ENCODE measurements around the gene ROBO1.

Gene ROBO1

DNA sequence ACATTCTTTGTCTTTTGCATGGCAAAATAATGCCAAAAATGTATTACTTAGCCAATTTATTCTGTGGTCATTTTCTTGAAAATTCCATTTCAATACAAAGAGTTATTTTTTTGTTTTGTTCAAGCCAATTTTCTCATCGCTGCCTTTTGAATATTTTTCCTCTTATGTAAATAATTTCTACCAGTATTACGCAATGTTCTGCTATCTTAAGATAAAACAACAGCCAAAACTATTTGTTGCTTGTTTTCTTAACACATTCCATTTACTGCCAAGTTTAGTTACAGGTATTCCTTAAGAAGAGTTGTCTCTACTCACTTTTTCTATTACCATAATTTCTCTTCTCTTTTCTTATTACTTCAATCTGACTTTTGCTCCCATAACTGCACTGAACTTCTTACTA, 163.1 kb downstream of the ROBO1 start:
- Histone ChIP-seq H3K4me1 (ENCODE audit: control insufficient read depth, insufficient read depth, low read length) (no peaks in the 10 kb centered on the region), H3K36me3 (ENCODE audit: insufficient read depth, low read length) (no peaks in the 10 kb centered on the region), H3K9me3 (replicated peaks; ENCODE audit: low read length) (no peaks in the 10 kb centered on the region), H3K9ac (ENCODE audit: low read depth, low read length) (no peak overlapping the region), H3K27me3 (ENCODE audit: control insufficient read depth, insufficient read depth, low read length) (no peaks in the 10 kb centered on the region), H3K4me2 (ENCODE audit: low read length) (no peak overlapping the region), H3K4me3 (ENCODE audit: low read length) (no peak overlapping the region)

GRCh38 chr3:79602385-79602784, 165.4 kb downstream of the ROBO1 start:
- no peak overlapping the region for H3K9ac ChIP-seq (ENCODE audit: low read depth, low read length)
- H3K4me1 ChIP-seq (ENCODE audit: control insufficient read depth, insufficient read depth, low read length) = no peaks in the 10 kb centered on the region
- no peaks in the 10 kb centered on the region for H3K9me3 ChIP-seq (replicated peaks; ENCODE audit: low read length)
- no peak overlapping the region for H3K4me3 ChIP-seq (ENCODE audit: low read length)
- no peaks in the 10 kb centered on the region for H3K27me3 ChIP-seq (ENCODE audit: control insufficient read depth, insufficient read depth, low read length)
- H3K4me2 ChIP-seq (ENCODE audit: low read length) = no peak overlapping the region
- no peaks in the 10 kb centered on the region for H3K36me3 ChIP-seq (ENCODE audit: insufficient read depth, low read length)

GRCh38 chr3:79598594-79598993, 169.2 kb downstream of the ROBO1 start:
- H3K4me1 ChIP-seq (ENCODE audit: control insufficient read depth, insufficient read depth, low read length) = no peaks in the 10 kb centered on the region

DNA sequence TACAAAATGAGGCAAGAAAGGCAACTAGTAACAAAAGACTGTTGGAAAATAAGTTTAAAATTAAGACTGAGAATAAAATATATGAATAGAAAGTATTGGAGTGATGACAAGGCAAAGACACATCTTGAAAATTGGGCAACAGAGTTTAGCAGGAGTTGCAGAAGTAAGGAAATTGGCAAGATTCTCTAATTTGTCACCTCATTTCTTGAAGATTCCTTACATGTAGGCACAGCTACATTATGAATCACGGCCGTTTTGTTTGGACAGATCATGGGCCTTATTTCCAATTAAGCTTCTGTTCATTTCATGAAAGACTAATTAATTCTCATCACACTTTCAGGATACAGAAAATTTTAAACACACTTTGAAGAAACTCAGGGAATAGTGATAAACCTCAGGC, 170.1 kb downstream of the ROBO1 start:
- no peak overlapping the region for H3K4me3 ChIP-seq (ENCODE audit: low read length)
- no peaks in the 10 kb centered on the region for H3K4me1 ChIP-seq (ENCODE audit: control insufficient read depth, insufficient read depth, low read length)
- no peak overlapping the region for H3K4me2 ChIP-seq (ENCODE audit: low read length)
- no peaks in the 10 kb centered on the region for H3K9me3 ChIP-seq (replicated peaks; ENCODE audit: low read length)
- H3K9ac ChIP-seq (ENCODE audit: low read depth, low read length) = no peak overlapping the region
- no peaks in the 10 kb centered on the region for H3K27me3 ChIP-seq (ENCODE audit: control insufficient read depth, insufficient read depth, low read length)
- H3K36me3 ChIP-seq (ENCODE audit: insufficient read depth, low read length) = no peaks in the 10 kb centered on the region

More at GRCh38 chr3:79598594-79598993, 169.2 kb downstream of the ROBO1 start:
- Histone ChIP-seq H3K9me3 (replicated peaks; ENCODE audit: low read length) (no peaks in the 10 kb centered on the region), H3K4me2 (ENCODE audit: low read length) (no peak overlapping the region), H3K9ac (ENCODE audit: low read depth, low read length) (no peak overlapping the region), H3K4me3 (ENCODE audit: low read length) (no peak overlapping the region), H3K36me3 (ENCODE audit: insufficient read depth, low read length) (no peaks in the 10 kb centered on the region), H3K27me3 (ENCODE audit: control insufficient read depth, insufficient read depth, low read length) (no peaks in the 10 kb centered on the region)

- Histone ChIP-seq H3K4me3 (ENCODE audit: low read length) (no peak overlapping the region), H3K9me3 (replicated peaks; ENCODE audit: low read length) (no peaks in the 10 kb centered on the region), H3K9ac (ENCODE audit: low read depth, low read length) (no peak overlapping the region), H3K4me2 (ENCODE audit: low read length) (no peak overlapping the region), H3K27me3 (ENCODE audit: control insufficient read depth, insufficient read depth, low read length) (no peaks in the 10 kb centered on the region), H3K36me3 (ENCODE audit: insufficient read depth, low read length) (no peaks in the 10 kb centered on the region), H3K4me1 (ENCODE audit: control insufficient read depth, insufficient read depth, low read length) (no peaks in the 10 kb centered on the region)
Observed at GRCh38 chr3:79587150-79587549, 180.6 kb downstream of the ROBO1 start.

DNA sequence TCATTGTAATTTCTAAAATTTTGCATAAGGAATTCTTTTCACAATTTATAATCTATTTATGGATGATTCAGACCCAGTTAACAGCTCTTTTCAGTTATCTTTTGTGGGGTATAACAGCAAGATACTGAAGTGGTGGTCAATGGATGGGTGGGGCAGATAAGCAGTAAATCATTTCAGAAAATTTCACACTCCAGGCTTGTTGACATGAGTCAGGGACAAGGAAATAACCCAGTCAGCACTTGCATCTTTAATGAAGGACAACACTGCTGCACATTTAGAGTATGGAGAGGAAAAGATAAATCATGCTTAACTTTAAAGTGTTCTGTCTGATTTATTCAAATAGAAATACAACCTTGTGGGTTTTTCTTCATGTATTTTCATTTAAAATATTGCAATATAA, 181.6 kb downstream of the ROBO1 start:
- no peaks in the 10 kb centered on the region for H3K27me3 ChIP-seq (ENCODE audit: control insufficient read depth, insufficient read depth, low read length)
- H3K9ac ChIP-seq (ENCODE audit: low read depth, low read length) = no peak overlapping the region
- no peak overlapping the region for H3K4me2 ChIP-seq (ENCODE audit: low read length)
- no peak overlapping the region for H3K4me3 ChIP-seq (ENCODE audit: low read length)
- H3K4me1 ChIP-seq (ENCODE audit: control insufficient read depth, insufficient read depth, low read length) = no peaks in the 10 kb centered on the region
- H3K36me3 ChIP-seq (ENCODE audit: insufficient read depth, low read length) = no peaks in the 10 kb centered on the region
- H3K9me3 ChIP-seq (replicated peaks; ENCODE audit: low read length) = no peaks in the 10 kb centered on the region

DNA sequence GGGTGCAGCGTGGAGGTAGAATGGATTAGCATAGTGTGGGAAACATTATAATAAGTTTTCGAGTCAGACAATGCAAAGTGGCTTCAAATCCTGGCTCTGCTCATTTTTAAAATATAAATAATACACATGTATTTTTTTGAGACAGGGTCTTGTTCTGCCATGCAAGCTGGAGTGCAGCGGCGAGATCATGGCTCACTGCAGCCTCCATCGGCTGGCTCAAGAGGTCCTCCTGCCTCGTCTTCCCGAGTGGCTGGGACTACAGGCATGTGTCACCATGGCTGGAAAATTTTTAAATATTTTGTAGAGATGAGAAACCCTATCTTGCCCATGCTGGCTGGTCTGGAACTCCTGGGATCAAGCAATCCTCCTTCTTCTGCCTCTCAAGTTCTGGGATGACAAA, 194.9 kb downstream of the ROBO1 start:
- Histone ChIP-seq H3K9me3 (replicated peaks; ENCODE audit: low read length) (no peaks in the 10 kb centered on the region), H3K36me3 (ENCODE audit: insufficient read depth, low read length) (no peaks in the 10 kb centered on the region), H3K4me3 (ENCODE audit: low read length) (no peak overlapping the region), H3K4me2 (ENCODE audit: low read length) (no peak overlapping the region), H3K27me3 (ENCODE audit: control insufficient read depth, insufficient read depth, low read length) (no peaks in the 10 kb centered on the region), H3K9ac (ENCODE audit: low read depth, low read length) (no peak overlapping the region), H3K4me1 (ENCODE audit: control insufficient read depth, insufficient read depth, low read length) (no peaks in the 10 kb centered on the region)

DNA sequence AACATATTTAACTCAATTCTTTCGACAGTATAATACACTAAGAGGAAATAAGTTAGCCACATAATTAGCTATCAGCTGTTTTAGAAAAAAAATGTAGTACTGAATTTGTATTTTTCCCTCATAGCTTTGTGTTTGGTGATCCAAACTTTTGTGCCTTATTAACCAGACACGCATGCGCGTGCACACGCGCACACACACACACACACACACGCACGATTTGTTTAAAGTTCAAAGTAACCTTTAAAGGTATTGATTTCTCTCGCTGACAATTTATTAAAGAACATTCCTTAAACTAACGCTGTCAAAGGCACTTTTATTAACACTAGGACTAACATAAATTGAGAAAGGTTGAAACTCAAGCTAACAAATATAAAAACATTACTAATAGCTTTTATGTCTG, 198.9 kb downstream of the ROBO1 start:
- H3K4me2 ChIP-seq (ENCODE audit: low read length) = no peak overlapping the region
- H3K36me3 ChIP-seq (ENCODE audit: insufficient read depth, low read length) = no peaks in the 10 kb centered on the region
- no peak overlapping the region for H3K4me3 ChIP-seq (ENCODE audit: low read length)
- H3K27me3 ChIP-seq (ENCODE audit: control insufficient read depth, insufficient read depth, low read length) = no peaks in the 10 kb centered on the region
- no peaks in the 10 kb centered on the region for H3K9me3 ChIP-seq (replicated peaks; ENCODE audit: low read length)
- H3K9ac ChIP-seq (ENCODE audit: low read depth, low read length) = no peak overlapping the region
- no peaks in the 10 kb centered on the region for H3K4me1 ChIP-seq (ENCODE audit: control insufficient read depth, insufficient read depth, low read length)

GRCh38 chr3:79564192-79564591, 203.6 kb downstream of the ROBO1 start:
- no peaks in the 10 kb centered on the region for H3K27me3 ChIP-seq (ENCODE audit: control insufficient read depth, insufficient read depth, low read length)
- H3K9me3 ChIP-seq (replicated peaks; ENCODE audit: low read length) = no peaks in the 10 kb centered on the region
- H3K9ac ChIP-seq (ENCODE audit: low read depth, low read length) = no peak overlapping the region
- no peak overlapping the region for H3K4me2 ChIP-seq (ENCODE audit: low read length)
- no peaks in the 10 kb centered on the region for H3K36me3 ChIP-seq (ENCODE audit: insufficient read depth, low read length)
- H3K4me1 ChIP-seq (ENCODE audit: control insufficient read depth, insufficient read depth, low read length) = no peaks in the 10 kb centered on the region
- H3K4me3 ChIP-seq (ENCODE audit: low read length) = no peak overlapping the region

GRCh38 chr3:79560698-79561097, 207.1 kb downstream of the ROBO1 start:
- no peaks in the 10 kb centered on the region for H3K36me3 ChIP-seq (ENCODE audit: insufficient read depth, low read length)
- no peaks in the 10 kb centered on the region for H3K4me1 ChIP-seq (ENCODE audit: control insufficient read depth, insufficient read depth, low read length)
- no peaks in the 10 kb centered on the region for H3K9me3 ChIP-seq (replicated peaks; ENCODE audit: low read length)
- H3K4me3 ChIP-seq (ENCODE audit: low read length) = no peak overlapping the region
- H3K9ac ChIP-seq (ENCODE audit: low read depth, low read length) = no peak overlapping the region
- H3K4me2 ChIP-seq (ENCODE audit: low read length) = no peak overlapping the region
- no peaks in the 10 kb centered on the region for H3K27me3 ChIP-seq (ENCODE audit: control insufficient read depth, insufficient read depth, low read length)

DNA sequence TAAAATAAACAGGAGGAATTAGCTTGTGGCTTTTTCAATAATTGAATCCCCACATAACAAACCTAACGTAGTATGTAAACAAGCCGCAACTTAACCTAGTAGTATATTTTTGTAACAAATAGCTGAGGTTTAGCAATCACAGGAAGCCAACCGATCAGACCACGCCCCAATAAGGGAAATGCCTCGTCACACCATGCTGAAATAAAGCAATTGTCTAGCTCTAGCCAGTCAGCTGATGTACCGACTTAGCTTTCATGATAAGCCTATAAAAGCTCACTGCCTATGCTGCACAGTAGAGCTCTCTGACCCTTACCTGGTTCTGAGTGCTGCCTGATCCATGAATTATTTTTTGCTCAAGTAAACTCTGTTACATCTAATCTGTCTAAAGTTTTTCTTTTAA, 208.9 kb downstream of the ROBO1 start:
- no peak overlapping the region for H3K4me3 ChIP-seq (ENCODE audit: low read length)
- no peaks in the 10 kb centered on the region for H3K36me3 ChIP-seq (ENCODE audit: insufficient read depth, low read length)
- H3K4me2 ChIP-seq (ENCODE audit: low read length) = no peak overlapping the region
- H3K27me3 ChIP-seq (ENCODE audit: control insufficient read depth, insufficient read depth, low read length) = no peaks in the 10 kb centered on the region
- H3K4me1 ChIP-seq (ENCODE audit: control insufficient read depth, insufficient read depth, low read length) = no peaks in the 10 kb centered on the region
- H3K9ac ChIP-seq (ENCODE audit: low read depth, low read length) = no peak overlapping the region
- H3K9me3 ChIP-seq (replicated peaks; ENCODE audit: low read length) = no peaks in the 10 kb centered on the region

- Histone ChIP-seq H3K9me3 (replicated peaks; ENCODE audit: low read length) (no peaks in the 10 kb centered on the region), H3K4me1 (ENCODE audit: control insufficient read depth, insufficient read depth, low read length) (no peaks in the 10 kb centered on the region), H3K4me2 (ENCODE audit: low read length) (no peak overlapping the region), H3K27me3 (ENCODE audit: control insufficient read depth, insufficient read depth, low read length) (no peaks in the 10 kb centered on the region), H3K9ac (ENCODE audit: low read depth, low read length) (no peak overlapping the region), H3K4me3 (ENCODE audit: low read length) (no peak overlapping the region), H3K36me3 (ENCODE audit: insufficient read depth, low read length) (no peaks in the 10 kb centered on the region)
Observed at GRCh38 chr3:79555655-79556054, 212.1 kb downstream of the ROBO1 start.
